AG09319 (cell line): ENCODE data around the gene LRRFIP1.
A peak's percentile ranks its signal among the peaks of the same experiment; 100 is the strongest.

Experiments used
- DNase-seq: peaks from one replicate; pipeline ENCODE4 v3.0.0-alpha.2; 2010; ENCODE audit warnings: low read depth; ENCODE audit errors: extremely low read depth
- TF ChIP-seq, protein P1 (sequence below): IDR thresholded peaks from 2 replicates; pipeline ENCODE4 v1.5.1; 2011; ENCODE audit warnings: low read depth, mild to moderate bottlenecking, inconsistent platforms, low read length, moderate library complexity

The LRRFIP1 gene

DNA sequence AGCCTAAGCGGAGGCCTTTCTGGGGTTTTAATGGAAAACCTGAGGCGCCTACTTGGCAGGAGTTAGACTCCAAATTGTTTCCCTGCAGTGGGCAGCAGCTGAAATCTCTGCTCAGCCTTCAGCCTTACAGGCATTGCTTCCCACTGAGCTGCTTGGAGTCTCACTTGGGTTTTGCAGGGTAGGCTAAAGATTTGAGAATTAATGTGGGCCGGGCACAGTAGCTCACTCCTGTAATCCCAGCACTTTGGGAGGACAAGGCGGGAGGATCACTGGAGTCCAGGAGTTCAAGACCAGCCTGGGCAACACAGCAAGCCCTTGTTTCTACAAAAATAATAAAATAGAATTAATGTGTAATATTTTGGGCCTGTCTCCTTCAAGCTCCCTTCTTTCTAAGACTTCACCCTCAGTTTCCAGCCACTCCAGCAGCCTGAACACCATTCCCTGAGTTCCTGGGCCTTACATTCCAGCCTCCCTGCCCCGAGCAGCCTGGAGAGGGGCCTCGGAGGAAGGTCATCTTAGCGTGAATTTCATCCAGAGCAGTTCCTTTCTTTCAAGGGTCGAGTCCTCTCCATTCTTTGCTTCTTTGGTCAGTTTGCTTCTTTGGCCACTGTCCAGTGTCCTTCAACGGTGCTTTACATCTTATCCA lies 27.8 kb upstream of the LRRFIP1 start:
- TF ChIP-seq, protein P1, sequence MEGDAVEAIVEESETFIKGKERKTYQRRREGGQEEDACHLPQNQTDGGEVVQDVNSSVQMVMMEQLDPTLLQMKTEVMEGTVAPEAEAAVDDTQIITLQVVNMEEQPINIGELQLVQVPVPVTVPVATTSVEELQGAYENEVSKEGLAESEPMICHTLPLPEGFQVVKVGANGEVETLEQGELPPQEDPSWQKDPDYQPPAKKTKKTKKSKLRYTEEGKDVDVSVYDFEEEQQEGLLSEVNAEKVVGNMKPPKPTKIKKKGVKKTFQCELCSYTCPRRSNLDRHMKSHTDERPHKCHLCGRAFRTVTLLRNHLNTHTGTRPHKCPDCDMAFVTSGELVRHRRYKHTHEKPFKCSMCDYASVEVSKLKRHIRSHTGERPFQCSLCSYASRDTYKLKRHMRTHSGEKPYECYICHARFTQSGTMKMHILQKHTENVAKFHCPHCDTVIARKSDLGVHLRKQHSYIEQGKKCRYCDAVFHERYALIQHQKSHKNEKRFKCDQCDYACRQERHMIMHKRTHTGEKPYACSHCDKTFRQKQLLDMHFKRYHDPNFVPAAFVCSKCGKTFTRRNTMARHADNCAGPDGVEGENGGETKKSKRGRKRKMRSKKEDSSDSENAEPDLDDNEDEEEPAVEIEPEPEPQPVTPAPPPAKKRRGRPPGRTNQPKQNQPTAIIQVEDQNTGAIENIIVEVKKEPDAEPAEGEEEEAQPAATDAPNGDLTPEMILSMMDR = no peak
- DNase-seq = no peak

DNA sequence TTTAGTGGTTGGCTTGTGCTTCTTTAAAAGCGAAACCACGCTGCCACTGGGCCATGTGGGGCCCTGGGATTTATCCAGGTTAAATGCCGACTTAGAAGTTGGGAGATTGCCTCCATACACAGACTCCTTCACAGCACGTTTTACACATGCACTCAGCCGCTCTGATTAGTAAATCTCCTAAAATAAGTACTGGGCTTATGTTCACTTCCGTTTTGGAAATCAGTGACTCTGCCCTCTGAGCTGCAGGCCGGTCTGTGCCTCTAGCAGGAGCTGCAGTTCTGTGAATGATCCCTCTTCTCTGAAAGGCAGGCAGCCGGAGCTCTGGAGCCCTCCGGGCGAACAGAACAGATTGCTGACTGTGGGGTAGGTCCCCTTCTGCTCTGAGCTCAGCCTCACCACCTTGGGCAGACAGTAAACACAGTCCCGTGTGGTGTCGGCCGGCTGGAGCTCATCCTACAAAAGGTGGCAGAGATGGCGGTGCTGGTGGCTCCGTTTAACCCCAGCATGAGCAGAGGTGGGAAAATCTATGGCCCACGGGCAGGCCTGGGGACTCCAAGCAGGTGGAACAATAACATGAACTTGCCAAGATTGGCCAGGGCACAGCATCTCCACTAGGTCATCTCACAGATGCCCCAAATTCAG lies 27.1 kb upstream of the LRRFIP1 start:
- DNase-seq = peak; percentile 54
- TF ChIP-seq, protein P1 = peak; percentile 64

DNA sequence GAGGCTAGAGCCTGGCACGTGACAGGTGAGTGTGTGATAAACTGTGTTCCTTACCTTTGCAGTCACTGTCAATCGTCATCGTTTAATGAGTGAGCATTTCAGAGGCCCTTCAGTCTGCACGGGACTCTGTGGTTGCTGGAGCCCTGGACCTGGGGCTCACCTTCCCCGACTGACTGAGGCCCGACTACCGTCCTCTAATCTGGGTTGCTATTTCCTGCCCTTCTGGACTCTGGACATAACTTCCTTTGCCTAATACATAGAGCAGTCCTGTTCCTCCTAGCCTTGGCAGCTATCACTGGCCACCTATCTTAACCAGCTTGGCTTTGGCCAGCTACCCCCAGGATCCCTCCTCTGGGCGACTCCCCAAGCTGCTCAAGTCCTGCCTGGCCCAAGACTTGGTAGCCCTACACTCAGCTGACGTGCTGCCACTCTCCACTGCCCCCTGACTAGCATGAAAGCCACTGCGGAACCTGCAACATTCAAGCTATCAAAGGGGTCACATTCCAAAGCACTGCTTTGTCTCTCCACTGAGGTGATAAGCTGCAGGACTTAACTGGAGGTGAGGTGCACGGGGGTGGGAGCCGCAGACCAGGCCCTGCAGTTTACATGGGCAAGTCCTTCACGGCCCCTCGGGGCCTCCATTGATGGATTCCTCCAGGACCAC lies 25.8 kb upstream of the LRRFIP1 start:
- TF ChIP-seq, protein P1 = no peak
- no peak for DNase-seq

DNA sequence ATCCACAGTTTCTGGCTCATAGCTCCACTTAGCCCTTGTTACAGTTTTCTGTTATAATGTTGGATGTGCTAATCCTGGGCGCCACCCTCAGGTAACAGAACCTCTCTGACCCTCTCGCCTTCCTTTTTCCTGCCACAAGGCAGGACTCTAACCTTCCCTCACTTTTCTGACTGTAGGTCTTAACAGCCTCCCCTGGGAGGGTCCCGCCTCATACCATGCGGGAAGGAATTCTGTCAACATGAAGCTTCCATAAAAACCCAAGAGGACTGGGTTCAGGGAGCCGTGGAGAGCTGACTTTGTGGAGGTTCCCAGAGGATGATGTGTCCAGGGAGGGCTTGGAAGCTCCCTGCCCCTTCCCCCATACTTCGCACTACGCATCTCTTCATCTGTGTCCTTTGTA lies 25.0 kb upstream of the LRRFIP1 start:
- DNase-seq = no peak

DNA sequence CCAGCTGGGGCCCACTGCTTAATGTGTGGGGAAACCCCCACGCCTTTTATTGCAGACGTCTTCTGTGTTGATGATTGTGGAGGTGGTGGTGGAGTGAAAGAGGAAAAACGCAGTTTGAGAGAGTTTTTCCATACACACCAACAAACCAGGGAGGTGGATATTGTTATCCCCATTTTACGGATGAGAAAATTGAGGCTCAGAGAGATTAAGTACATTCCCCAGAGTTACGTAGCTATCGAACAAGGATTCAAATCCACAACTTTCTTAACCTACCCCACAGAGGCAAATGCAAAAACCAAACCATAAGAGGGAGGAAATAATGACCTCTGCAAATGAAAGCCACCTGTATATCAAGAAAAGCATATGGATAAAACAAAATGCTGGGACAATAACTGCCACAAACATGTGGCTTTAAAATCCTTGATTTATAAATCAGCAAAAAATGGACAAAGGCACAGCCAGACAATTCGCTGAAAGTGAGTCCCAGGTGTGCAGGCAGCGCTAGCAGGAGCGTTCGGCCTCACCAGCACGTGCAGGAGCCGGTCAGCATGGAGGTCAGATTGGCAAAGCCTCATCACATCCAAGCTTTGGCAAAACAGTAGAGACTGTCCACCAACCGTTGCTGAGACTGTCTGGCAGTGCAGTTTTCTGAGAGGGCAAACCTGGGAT lies 24.2 kb upstream of the LRRFIP1 start:
- TF ChIP-seq, protein P1 = no peak
- DNase-seq = no peak

More for the DNA sequence above, 25.0 kb upstream of the LRRFIP1 start:
- TF ChIP-seq, protein P1 = no peak

DNA sequence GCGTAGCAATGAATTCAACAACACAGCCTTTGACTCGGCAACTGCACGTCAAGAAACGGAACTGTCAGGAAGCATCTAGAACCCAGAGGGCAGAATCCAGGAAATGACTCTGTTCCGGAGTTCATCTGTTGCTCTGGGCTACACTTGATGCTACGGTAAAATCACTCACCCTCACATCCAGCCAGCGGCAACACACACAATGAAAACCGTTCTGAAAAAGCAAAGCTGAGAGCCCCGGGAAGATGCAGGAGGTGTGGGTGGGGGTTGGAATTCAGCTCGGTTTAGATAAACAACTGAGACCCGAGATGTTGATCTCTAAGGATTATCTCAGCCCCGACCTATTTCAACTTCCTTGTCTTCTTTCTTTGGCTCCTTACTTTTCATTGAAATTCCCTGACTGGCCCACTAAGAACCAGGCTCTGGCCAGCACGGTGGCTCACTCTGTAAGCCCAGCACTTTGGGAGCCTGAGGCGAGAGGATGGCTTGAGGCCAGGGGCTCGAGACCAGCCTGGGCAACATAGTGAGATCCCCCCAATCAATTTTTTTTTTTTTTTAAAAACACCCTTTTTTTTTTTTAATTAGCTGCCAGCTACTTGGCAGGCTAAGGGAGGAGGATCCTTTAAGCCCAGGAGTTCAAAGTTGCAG lies 23.5 kb upstream of the LRRFIP1 start:
- TF ChIP-seq, protein P1 = no peak
- DNase-seq = no peak
